ENCODE measurements around the gene SH3BGRL2.
"Not testable (repeated sequence)": the region's sequence is repeated elsewhere in the genome, so short reads cannot be mapped to it uniquely, and the experiment has no call there.

The SH3BGRL2 gene

GRCh38 chr6:79704200-79704599 is 73.1 kb downstream of the SH3BGRL2 start:
- no peak for DNase-seq

GRCh38 chr6:79705456-79705995 is 74.4 kb downstream of the SH3BGRL2 start:
- DNase-seq: no peak

GRCh38 chr6:79706527-79706926 is 75.4 kb downstream of the SH3BGRL2 start:
- no peak for DNase-seq

- no peak for DNase-seq
These were observed 76.5 kb downstream of the SH3BGRL2 start for GRCh38 chr6:79707621-79708020.

- no peak for DNase-seq
These were observed 77.1 kb downstream of the SH3BGRL2 start for GRCh38 chr6:79708095-79708791.

DNA sequence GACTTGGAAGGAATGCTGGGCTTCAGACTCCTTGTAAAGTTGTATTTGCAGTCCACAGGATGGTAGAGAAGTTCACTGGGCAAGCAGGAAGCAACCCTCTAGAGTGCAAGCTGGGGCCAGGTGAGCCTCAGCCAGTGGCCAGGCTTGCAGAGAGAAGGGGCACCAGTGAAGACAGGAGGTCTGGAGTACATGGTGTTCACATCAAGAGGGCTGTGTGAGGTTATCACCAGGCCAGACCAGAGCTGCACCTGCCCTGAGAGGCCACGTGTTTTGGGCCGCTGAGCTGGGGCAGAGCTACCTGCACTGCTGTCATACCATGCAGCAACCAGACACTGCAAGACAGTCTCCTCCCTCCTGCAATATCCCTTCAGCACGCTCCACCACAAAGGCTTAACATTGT is 79.0 kb downstream of the SH3BGRL2 start:
- DNase-seq: no peak

- DNase-seq: no peak
These were observed 80.0 kb downstream of the SH3BGRL2 start for GRCh38 chr6:79711167-79711566.

- no peak for DNase-seq
These were observed 81.0 kb downstream of the SH3BGRL2 start for GRCh38 chr6:79712144-79712543.

GRCh38 chr6:79712616-79713135 is 81.5 kb downstream of the SH3BGRL2 start:
- no peak for DNase-seq

DNA sequence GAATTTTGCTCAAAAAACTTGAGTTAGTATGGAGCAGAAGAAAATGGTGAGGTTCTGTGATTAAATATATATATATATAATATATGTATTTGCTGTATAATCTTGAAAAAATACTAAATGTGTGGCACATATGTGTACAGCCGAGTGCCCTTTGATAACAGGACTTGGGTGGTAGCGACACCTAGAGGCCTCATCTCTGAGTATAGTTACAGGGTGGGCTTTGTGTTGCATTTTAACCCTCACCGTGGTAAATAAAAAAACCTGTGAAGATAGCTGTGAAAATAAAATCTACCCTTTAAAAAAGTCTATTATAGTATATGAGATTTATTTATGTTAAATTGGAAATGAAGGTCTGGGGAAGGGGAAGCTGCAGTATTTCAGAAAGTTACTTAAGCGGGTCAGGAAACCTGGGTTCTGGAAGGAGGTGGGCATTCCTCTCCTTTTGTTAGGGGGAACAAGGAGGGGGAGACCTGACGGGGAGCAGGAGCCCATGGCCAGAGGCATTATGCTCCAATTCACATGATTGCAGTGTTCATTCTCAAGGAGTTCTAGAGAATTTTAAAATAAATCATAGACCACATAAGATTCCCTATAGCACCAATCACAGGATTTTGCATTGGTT is 82.7 kb downstream of the SH3BGRL2 start:
- peak; percentile 41 for DNase-seq

DNA sequence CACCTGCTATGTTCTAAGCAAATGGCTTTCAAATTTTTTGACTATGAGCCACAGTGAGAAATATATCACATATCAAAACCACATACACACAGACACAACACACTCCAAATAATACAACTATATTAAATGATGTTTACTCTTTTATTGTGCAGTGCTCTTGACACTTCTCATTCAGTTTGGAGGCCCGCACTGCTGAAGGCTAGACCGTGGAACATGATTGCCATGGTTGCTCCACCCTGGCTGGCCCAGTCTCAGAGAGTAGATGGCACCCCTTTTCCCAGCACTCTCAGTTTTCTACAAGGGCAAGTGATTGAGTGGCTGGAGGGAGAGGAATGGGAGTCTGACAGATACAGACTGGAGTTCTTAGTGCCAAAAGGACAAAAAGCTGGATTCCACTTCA is 86.9 kb downstream of the SH3BGRL2 start:
- no peak for DNase-seq

DNA sequence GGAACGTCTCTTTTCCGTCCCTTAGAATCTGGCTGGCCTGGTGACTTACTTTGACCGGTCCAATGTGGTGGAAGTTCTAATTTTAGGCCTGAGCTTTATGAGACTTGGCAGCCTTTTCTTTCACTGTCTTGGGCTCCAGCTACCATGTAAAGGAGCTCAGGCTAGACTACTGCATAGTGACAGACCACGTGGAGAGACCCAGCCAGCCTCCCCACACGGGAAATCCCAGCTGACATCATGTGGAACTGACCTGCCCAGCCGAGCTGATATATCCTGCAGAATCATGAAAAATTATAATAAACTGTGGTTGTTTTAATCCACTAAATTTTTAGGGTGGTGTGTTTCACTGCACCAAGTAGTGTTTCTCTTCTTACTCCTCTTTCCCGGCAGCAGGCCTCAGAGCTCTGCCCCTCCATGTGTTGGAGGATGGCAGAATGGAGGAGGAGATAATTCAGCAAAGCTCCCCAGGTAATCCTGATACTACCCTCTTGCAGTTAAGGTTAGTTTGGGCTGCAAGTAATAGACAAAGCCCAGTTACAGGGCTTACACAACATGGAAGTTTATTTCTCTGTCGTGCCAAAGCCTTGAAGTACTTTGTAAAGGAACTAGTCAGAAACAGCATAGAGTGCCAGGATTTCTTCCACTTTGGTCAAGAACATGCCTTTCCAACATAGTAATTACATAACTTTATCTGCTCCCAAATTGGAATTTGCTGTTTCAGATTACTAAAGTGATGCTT is 87.5 kb downstream of the SH3BGRL2 start:
- no peak for DNase-seq

DNA sequence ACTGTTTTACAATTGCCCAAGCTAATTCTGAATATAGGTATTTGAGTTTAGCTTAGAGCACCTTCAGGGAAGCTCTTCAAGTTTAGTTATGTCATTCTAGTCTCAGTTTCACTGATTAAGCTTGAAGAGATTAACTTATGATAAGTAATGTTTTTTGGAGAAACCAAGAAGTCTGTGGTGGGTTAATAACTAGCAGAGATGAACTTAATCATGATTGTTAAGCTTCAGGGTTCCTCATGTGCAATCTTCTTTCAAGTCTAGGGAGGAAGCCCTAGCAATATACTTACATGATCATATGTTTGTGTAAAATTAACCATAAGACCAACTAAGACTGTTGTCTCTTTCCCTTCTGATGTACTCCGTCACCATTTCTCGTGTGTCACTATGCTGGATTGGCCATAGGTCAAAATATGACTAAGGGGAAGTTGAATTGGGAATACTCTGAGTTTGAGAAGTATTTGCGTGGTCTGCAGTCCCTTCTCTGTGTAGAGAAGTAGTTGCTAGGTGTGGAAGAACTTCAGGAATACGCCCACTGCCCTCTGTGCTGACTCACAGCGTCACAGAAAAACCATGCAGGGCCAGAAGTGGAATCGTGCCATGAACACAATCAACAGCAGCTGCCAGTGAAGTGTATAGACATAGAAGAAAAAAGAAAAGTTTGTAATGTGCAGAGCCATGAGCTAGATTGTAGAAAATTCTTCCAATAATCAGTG is 88.3 kb downstream of the SH3BGRL2 start:
- DNase-seq: peak; percentile 28

GRCh38 chr6:79724816-79725215 is 93.7 kb downstream of the SH3BGRL2 start:
- DNase-seq: no peak

DNA sequence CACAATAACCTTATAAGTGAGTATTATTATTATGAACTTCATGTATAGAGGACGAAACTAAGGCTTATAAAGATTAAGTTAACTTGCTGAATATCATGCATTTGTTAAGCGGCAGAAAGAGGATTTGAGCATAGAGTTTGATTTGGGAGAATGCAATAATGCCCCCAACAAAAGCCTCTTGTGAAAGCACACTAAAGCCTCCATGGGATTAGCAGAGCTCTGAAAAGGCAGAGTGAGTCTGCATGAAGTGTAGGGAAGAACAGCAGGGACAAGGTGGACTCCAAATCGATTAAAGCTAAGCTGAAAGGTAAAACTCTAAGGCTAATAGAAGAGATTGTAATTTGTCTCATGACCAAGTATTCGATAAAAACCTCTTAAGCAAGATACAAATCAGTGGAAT is 100.3 kb downstream of the SH3BGRL2 start:
- DNase-seq: no peak

DNA sequence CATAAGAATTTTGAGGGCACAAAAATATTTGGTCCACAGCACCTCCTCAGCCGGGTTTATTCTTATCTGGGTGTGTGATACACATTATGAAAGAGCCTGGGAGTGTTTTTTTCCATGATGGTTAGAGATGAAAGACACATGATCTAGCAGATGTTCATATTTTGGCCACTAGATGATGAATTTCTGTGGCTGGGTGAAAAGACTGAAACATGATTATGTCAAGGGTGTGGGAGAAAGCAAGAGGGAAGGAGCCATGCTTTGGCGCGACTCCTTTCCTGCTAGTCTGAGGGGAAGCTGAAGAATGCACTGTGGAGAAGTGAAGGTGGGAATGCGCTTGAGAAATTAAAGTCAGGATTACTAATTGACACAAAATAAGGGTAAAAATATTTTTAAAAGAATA is 102.3 kb downstream of the SH3BGRL2 start:
- no peak for DNase-seq

GRCh38 chr6:79734374-79734773 is 103.2 kb downstream of the SH3BGRL2 start:
- no peak for DNase-seq

DNA sequence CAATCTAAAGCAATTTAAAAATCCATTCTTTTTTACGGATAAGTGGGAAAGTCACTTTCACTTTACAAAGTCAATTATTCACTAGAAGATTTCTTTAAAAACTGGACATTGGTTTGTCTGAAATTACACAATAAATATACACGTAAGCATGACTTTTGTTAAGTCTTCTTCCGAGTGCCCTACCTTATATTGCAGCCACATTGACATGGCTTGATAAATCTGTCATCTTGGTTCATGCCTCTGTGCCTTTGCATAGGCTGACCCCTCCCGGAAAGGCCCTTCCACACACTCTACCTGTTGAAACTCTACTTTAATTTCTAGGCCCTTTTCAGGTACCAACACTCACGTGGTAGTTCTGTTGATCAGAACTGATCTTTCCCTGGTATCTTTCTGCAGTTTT is 104.1 kb downstream of the SH3BGRL2 start:
- DNase-seq: no peak

DNA sequence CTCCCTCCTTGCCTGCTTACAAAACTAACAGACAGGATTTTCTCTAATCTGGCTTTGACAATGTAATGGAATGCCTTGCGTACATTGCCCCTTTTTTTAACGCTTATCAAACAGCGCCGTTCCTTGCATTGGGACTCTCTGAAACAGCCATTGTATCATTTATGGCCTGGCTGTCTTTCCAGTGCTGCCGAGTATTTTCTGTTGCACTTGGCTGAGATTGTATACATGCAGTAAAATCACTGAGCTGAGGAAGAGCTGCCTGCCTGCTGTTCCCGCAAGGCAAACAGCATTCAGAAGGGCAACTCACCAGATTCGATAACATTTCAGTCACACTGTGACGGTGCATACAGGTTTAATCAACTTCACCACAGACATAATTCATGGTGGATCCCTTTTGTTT is 106.0 kb downstream of the SH3BGRL2 start:
- no peak for DNase-seq

- DNase-seq: no peak
These were observed 110.9 kb downstream of the SH3BGRL2 start for GRCh38 chr6:79742030-79742429.

DNA sequence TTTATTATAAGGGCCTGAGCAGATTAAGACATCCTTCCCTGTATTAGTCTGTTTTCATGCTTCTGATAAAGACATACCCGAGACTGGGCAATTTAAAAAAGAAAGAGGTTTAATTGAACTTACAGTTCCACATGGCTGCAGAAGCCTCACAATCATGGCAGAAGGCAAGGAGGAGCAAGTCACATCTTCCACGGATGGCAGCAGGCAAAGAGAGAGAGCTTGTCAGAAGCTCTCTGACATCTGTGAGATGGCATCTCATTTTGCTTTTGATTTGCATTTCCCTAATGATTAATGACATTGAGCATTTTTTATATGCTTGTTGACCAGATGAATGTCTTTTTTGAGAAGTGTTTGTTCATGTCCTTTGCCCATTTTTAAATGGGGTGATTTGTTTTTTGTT is 114.2 kb downstream of the SH3BGRL2 start:
- DNase-seq: not testable (repeated sequence)

DNA sequence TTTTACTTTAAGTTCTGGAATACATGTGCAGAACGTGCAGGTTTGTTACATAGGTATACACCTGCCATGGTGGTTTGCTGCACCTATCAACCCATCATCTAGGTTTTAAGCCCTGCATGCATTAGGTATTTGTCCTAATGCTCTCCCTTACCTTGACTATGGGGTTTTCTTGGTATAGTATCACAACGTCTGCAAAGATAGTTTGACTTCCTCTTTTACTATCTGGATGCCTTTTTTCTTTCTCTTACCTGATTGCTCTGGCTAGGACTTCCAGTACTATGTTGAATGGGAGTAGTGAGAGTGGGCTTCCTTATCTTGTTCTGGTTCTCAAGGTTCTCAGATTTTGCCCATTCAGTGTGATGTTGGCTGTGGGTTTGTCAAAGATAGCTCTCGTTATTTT is 115.2 kb downstream of the SH3BGRL2 start:
- DNase-seq: not testable (repeated sequence)

GRCh38 chr6:79750806-79751205 is 119.7 kb downstream of the SH3BGRL2 start:
- no peak for DNase-seq
